GM19351 (cell line): Measurements from ENCODE around the gene CHTF18.
"Not testable (repeated sequence)": the region's sequence is repeated elsewhere in the genome, so short reads cannot be mapped to it uniquely, and the experiment has no call there.

Experiments
- ATAC-seq: cut with Tn5 transposase; IDR thresholded peaks from one replicate; pipeline ENCODE4 v1.9.1; 2021; ENCODE audit warnings: mild to moderate bottlenecking, moderate library complexity; ENCODE audit not compliant: unreplicated experiment

CHTF18 gene

DNA sequence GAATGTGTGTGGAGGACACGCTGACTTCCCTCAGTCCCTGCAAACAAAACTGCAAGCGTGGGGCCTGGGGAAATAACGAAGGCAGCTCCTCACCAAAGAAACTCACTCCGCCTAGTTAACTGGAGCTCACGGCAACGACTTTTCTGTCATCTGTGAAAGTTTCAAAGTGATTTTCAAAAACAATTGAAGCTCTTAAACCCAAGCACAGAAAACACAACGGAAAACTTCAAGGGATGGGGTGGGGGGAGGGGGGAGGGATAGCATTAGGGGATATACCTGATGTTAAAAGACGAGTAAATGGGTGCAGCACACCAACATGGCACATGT, 15.3 kb downstream of the CHTF18 start:
- ATAC-seq = no peak

DNA sequence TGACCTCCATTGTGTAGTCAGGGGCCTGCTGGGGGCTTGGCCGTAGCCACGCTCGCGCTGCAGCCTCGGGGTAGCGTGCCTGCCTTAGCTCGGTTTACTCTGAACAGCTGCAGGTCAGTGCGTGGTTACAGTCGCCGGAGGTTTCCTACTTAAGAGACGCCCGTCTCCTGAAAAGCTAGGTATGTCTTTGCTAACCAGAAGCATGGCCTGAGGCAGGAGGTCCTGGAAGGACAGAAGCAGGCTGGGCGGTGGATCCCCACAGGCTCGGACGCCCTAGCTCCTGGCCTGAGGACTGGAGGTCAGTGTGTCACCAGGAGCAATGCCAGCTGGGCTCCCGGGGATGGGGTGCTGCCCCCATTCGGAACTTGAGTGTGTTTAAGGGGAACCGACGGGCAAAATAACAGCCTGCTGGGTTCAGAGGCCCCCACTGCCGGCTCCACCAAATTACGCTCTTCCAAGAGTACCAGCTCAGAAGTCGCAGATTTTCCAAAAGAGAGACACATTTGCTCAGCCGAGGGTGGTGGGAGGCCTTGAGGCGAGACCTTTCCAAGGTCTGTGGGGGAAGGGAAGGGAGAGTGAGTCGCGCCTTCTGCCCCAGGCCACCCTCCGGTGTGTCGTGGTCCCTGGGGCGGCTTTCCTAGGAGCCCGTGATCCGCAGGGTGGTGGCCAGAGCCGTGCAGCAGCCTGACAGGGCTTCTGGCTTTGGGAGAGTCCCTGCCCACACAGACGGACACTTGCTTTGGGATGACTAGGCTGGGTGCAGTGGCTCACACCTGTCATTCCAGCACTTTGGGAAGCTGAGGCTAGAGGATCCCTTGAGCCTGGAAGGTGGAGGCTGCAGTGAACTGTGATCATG, 16.0 kb downstream of the CHTF18 start:
- ATAC-seq = no peak

DNA sequence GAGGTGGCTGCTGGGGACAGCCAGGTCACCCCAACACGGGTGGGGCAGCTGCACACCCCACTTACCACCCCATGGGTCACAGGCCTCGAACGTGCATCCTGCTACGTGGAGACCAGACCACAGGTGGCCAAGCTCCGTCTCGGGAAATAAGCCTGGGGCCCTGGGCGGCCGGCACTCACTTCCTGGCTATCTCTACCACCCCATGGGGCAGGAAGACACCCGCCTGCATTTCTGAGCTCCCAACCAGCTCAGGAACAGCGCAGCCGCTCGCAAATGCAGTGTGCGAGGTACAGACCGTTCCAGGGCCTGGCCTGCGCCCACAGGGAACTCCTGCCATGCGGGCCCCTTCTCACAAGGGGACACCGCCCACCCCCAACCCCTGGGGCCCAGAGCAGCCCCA, 17.1 kb downstream of the CHTF18 start:
- ATAC-seq = no peak

DNA sequence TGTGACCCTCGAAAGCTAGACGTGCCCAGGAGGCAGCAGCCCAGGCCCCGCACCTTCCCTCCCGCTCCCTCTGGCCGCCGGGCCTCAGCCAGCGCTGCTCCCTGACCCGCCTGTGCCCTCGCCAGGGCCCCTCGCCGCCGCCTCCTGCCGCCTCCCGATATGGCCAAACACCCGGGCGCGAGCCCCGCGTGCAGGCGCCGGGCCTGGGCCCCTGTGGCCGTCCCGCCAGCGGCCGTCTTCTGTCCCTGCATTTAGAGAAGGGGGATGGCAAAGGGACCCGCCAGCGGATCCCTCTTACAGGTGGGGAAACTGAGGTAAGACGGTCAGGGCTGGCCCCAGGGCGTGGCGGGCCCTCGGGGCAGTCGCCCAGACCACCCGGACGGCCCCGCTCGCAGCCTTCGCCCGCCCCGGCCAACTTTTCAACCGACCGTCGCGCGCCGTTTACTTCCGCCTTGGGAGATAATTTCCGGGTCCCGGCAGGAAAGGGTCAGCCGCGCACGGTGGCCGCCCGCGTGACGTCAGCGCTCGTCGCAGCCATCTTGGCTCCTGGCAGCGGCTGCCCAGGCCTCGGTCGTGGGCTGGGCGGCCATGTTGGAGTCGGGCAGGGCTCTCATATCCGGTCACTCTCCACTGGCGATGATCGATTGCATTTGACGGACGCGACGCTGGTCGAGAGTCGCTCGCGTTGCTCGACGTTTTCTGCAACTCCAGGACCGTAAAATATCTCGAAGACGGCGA, 19.1 kb downstream of the CHTF18 start:
- ATAC-seq = peak; percentile 90

DNA sequence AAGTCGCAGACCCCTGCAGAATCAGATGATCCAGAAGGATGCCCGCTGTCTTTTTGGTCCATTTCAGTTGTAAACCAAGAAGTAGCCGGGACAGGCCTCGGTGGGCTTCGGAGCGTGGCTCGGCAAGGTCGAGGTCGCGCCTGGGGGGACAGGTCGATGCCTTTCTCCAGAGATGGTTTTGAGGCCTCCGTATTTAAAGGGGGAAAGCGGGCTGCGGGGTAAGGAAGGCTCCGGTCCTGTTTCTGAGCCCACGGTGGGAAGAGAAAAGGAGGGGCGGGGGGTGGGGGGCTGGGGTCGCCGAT, 19.6 kb downstream of the CHTF18 start:
- no peak for ATAC-seq

DNA sequence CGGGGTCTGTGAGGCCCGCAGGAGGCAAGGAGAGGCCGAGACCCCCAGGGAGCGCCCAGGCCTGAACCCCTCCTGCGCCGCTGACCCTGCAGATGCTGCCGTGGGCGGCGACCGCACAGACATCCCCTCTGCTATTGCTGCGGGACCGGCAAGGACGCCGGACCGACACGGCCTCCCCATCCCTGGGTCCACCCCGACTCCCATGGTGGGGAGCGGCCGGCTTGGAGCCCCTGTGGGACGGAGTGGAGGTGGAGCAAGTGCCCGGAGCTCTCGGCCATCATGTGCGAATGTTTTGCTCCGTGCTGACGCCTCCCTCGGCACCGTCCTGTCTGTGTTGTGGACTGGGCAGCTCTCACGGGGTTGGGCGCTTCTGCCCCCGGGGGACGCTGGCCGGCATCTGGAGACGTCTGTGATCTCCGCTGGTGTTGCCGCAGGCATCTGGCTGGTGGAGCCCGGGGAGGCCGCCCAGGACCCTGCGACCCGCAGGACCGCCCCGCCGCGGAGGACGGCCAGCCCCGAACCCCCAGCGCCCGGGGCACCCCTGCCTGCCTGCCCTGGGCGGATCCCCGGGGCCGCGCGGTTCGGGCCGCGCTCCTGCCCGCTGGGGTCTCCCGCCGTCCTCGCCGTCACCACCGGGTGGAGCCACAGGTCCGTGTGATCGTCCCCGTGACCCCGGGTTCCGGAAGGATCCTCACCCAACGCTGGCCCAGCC, 24.9 kb downstream of the CHTF18 start:
- ATAC-seq = no peak

DNA sequence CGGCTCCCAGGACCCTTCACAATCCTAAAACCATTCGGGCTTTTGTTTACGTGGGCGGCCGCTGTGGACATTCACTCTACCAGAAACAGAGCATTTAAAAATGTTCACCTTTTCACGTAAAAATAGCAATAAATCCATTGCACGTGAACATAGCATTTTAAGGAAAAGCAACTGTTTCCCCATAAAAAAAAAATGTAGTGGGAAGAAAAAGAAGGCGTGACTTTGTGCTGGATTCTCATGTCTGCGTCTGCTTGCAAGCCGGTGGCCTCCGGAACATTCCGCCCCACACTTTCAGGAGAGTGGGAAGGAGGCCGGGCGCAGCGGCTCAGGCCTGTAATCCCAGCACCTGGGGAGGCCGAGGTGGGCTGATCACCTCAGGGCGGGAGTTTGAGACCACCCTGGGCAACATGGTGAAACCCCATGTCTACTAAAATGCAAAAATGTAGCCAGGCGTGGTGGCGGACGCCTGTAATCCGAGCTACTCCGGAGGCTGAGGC, 25.5 kb downstream of the CHTF18 start:
- no peak for ATAC-seq

DNA sequence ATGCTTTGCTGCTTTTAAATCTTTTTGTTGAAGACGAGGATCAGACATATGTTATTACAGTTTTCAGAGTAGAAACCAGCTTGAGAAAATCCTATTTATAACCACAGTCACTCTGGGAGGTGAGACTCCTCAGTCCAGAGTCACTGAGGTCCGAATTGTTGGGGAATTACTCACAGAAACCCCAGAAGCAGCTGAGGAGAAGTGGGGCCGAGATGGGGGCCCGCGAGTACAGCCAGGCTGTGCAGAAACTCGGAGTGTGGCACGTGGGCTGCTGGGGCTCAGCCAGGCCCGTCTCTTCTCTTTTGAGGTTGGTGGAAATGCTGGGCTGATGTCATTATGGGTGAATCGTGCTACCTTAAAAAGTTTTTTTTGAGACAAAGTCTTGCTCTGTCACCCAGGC, 26.6 kb downstream of the CHTF18 start:
- no peak for ATAC-seq

DNA sequence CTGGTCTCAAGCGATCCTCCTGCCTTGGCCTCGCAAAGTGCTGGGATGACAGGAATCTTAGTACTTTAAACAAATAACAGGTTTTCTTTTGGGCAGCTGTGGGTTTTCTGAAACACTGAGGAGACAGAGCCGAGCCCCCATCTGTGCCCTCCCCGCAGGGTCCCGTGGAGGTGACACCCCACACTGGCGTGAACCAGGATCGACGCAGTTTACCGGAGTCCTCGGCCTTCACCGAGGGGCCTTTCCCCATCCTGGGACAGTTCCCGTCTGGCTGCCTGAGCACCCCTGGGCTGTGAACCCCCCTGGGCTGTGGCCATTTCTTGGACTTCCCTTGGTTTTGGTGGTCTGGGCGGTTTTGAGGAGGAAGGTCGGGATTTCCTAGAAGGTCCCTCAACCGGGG, 27.4 kb downstream of the CHTF18 start:
- ATAC-seq = no peak

DNA sequence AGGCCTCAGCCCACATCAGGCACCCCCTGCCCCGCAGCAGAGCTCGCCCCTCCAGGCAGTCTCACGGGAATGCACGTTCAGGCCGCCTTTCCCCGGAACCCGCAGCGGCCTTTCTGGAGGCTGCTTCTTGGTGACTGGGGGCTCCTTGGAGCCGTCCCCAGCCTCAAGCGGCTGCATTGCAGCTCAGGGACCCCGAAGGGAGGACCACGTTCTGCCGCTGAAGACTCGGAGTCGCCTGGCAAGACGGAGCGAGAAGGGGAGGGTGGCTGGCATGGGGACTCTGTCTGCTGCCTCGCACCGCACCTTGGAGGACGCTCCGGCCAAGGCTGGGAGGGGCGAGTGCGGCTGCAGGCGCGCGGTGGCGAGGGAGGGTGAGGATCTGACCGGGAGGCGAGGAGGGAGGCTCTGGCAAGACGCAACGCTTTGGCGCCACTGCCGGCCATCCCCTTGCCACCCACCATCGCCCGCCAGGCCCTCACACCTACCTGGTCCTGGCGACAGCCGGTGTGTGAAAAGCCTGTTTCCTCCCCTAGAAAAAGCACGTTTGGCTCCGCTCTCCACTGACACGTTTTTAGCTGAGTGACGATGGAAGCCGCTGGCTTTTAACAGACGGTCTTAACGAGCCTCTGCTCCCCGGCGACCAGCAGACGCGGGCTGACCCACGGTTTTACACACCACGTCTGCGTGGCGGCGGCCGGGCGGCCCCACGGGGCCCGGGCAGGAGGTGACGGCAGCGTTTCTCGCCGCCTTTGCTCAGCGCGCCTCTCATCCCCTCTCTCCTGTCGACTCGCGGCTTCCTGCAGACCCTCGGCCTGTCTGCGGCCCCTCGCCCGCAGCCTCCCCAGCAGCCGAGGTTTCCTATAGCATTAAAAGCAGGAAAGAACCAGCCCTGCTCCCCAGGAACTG, 28.8 kb downstream of the CHTF18 start:
- ATAC-seq = no peak

DNA sequence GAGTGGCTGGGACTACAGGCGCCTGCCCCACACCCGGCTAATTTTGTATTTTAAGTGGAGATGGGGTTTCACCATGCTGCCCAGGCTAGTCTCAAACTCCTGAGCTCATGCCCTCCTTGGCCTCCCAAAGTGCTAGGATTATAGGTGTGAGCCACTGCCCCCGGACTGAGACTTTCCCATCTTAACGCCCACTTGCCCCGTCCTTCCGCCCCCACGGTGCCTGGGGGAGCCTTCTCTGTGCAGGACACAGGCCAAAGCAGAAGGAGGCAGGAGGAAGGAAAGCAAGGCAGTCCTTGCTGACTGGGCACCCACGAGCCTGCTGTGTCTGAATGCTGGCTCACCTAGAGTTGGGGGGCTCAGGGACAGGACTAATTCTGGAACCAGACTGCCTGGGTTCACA, 29.7 kb downstream of the CHTF18 start:
- no peak for ATAC-seq

DNA sequence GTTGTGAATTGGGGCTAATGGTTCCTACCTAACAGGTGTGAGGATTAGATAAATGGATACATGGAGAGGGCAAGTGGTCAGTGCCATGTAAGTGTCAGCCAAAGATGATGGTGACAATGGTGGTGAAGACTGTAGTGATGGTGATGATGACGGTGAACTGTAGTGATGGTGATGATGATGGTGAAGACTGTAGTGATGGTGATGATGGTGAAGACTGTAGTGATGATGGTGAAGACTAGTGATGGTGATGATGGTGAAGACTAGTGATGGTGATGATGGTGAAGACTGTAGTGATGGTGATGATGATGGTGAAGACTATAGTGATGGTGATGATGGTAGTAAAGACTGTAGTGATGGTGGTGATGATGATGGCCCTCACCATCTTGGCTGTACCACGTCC, 30.2 kb downstream of the CHTF18 start:
- ATAC-seq = no peak

DNA sequence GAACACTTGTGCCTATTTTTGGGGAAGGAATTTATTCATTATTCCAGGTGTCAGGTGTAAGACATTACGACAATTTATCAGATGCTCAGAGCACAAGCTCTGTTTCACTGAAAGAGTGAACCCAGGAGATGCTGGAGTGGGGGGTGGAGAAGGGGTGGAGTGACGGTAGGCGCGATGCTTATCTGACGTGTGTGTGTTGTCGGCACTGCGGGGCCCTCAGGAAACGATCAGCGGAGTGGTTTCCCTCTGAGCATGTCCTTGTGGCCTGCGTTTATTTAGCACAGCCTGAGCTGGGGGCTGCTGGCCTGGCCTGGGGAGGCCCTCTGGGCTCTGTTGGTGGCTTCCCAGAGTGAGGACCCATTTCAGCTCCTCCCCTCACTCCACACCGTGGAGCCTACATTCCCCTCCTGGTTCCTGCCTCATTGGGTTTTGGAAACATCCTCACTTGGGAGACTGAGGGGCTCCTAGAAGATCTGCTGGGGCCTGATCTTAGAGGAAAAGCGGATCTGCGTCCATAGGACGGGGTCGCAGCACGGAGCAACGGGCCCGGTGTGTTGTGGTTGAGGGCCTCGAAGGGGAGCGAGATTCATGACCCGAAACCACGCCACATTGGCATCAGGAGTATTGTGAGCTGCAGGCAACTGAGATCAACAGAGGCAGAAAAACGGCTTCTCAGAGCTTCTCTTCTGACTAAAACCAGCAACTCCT, 31.1 kb downstream of the CHTF18 start:
- ATAC-seq = no peak

DNA sequence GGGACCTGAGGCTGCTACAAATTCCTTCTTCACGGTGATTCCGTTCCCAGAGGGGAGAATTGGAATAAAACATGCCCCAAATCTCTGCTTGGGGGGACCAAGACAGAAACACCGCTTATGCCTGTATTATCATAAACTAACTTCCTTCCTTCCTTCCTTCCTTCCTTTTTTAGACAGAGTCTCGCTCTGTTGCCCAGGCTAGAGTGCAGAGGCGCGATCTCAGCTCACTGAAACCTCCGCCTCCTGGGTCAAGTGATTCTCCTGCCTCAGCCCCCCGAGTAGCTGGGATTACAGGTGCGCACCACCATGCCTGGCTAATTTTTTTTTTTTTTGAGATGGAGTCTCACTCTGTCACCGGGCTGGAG, 31.6 kb downstream of the CHTF18 start:
- not testable (repeated sequence) for ATAC-seq

DNA sequence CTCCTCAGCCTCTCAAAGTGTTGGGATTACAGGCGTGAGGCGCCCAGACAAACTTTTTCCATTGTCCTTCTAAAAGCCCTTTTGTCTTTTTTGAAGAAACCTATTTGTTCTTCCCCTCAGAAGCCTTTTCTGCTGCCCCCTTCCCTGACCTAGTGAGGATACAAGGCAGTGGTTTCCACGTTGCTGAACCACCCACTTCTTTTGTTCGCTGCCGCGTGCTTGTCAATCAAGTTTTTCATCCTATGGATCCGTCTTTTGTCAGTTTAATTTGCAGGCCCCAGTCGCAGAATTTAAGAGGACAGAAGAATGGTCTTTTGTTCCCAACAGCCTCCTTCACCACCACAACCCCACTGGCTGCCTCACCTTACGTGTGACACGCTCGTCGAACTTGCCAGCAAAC, 32.3 kb downstream of the CHTF18 start:
- ATAC-seq = no peak

DNA sequence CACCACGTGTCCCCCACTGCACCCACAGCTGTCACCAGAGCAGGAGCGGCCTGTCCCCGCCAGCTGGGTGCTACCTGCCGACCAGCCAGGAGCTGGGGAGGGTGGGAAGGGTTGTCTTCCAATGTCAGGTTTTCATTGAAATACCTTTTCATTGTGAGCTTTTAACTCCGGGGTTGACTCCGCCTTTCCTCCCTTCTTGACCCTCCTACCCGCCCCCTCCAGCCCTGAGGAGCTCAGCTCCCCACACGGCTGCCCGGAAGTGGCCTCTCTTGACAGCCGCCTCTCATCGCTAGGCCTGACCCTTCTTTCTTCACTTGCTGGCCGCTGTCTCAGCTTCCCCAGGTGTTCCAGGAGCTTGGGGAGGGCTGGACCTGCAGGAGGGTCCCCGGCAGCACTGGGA, 33.3 kb downstream of the CHTF18 start:
- ATAC-seq = no peak

DNA sequence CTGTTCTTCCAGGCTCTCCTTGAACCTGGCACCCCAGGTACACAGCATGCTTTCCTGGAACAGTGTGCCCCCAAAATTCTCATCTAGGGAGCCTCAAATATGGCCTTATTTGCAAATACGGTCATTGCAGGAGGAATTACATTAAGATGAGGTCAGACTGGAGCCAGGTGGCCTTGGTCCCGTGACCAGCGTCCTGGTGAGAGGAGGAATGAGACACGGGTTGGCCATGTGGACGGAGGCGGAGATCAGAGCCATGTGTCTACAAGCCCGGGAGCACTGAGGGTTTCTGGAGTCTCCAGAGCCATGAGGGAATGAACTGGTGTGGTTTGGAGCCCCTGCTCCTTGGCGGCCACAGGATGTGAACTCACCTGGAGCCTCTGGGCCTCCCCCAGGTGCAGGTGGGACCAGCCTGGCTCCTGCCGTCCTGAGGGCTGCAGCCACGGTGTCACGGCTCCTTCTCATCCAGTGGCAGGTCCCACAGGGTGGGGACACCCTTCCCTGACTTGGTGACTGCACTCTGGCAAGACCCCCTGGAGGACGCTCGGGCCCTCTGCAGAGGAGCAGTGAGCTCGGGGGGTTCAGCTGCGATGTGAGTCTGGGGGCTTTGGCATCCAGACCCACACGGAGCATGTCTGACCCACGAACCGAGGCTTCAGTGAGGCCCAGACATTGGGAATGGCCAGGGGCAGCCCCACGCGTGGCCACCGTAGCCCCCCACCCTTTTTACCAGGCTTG, 33.9 kb downstream of the CHTF18 start:
- ATAC-seq = no peak

DNA sequence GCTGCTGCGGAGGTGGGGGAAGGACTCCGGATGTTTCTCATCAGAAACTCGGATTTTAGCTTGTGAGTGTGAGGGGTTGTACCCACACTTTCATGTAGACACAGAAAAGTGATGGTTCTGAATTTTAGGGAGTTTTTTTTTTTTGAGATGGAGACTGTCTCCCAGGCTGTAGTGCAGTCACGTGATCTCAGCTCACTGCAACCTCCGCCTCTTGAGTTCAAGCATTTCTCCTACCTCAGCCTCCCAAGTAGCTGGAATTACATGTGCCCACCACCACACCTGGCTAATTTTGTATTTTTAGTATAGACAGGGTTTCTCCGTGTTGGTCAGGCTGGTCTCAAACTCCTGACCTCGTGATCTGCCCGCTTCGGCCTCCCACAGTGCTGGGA, 34.5 kb downstream of the CHTF18 start:
- no peak for ATAC-seq

DNA sequence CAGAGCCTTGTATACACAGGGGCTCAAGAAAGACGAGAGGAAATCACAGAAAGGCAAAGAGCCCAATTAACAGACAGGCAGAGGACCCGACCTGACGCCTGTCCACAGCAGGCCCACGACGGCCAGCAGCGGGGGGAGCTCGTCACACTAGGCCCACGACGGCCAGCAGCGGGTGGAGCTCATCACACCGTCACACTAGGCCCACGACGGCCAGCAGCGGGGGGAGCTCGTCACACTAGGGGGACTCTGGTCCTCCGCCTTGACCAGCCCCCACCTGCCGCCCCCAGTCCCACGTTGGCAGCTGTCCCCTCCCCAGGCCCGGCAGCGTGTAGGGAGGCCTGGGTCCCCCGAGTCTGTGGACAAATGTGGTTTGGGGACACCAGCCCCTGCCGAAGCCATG, 35.8 kb downstream of the CHTF18 start:
- ATAC-seq = no peak

DNA sequence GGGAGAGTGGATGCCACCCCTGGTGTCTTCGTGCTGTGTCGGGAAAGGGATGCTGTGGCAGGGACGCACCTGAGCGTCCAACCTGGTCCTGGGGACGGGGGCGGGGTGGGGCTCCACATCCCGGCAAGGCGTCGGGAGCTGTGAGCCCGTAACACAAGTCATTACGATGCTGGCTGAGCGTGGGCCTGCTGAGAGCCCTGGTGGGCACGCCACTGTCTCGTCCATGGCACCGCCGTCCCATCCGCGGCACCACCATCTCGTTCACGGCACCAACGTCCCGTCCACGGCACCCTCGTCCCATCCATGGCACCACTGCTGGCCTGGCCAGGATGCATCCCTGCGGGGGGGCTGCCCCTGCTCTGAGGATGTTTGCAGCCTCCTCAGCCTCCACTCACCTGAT, 36.2 kb downstream of the CHTF18 start:
- ATAC-seq = no peak
